ENCODE results near the gene SCAP.

SCAP gene

GRCh38 chr3:47404431-47404876 lies 71.3 kb downstream of the SCAP start:
- H3K9ac ChIP-seq (ENCODE audit: low read depth in 1 of 2, low read length in 2 of 2), result no peak overlapping the region
- H3K4me3 ChIP-seq (ENCODE audit: low read length in 2 of 2), result no peak overlapping the region
- H3K27ac ChIP-seq (ENCODE audit: low read depth in 2 of 2, low read length in 2 of 2), result no peak overlapping the region
- peaks cover 3 to 6% of the 10 kb centered on the region in 2 donors for H3K4me1 ChIP-seq (ENCODE audit: control insufficient read depth in 2 of 2, insufficient read depth in 2 of 2, low read length in 2 of 2)
- H3K9me3 ChIP-seq (ENCODE audit: control insufficient read depth in 2 of 2, low read length in 2 of 2), result no peaks in the 10 kb centered on the region
- peaks cover 30 to 35% of the 10 kb centered on the region in 2 donors for H3K36me3 ChIP-seq (ENCODE audit: control insufficient read depth in 2 of 2, insufficient read depth in 2 of 2, low read length in 2 of 2)
- no peaks in the 10 kb centered on the region for H3K27me3 ChIP-seq (ENCODE audit: control insufficient read depth in 2 of 2, insufficient read depth in 2 of 2, low read length in 2 of 2)

GRCh38 chr3:47399531-47400270 lies 76.0 kb downstream of the SCAP start:
- no peaks in the 10 kb centered on the region for H3K9me3 ChIP-seq (ENCODE audit: control insufficient read depth in 2 of 2, low read length in 2 of 2)
- peaks cover 16 to 32% of the 10 kb centered on the region in 2 donors for H3K36me3 ChIP-seq (ENCODE audit: control insufficient read depth in 2 of 2, insufficient read depth in 2 of 2, low read length in 2 of 2)
- H3K4me3 ChIP-seq (ENCODE audit: low read length in 2 of 2), result no peak overlapping the region
- H3K27ac ChIP-seq (ENCODE audit: low read depth in 2 of 2, low read length in 2 of 2), result no peak overlapping the region
- H3K4me1 ChIP-seq (ENCODE audit: control insufficient read depth in 2 of 2, insufficient read depth in 2 of 2, low read length in 2 of 2), result peaks cover 0 to 2% of the 10 kb centered on the region in 2 donors
- H3K27me3 ChIP-seq (ENCODE audit: control insufficient read depth in 2 of 2, insufficient read depth in 2 of 2, low read length in 2 of 2), result no peaks in the 10 kb centered on the region
- no peak overlapping the region for H3K9ac ChIP-seq (ENCODE audit: low read depth in 1 of 2, low read length in 2 of 2)

GRCh38 chr3:47399016-47399415 lies 76.7 kb downstream of the SCAP start:
- H3K27me3 ChIP-seq (ENCODE audit: control insufficient read depth in 2 of 2, insufficient read depth in 2 of 2, low read length in 2 of 2), result no peaks in the 10 kb centered on the region
- no peaks in the 10 kb centered on the region for H3K4me1 ChIP-seq (ENCODE audit: control insufficient read depth in 2 of 2, insufficient read depth in 2 of 2, low read length in 2 of 2)
- H3K4me3 ChIP-seq (ENCODE audit: low read length in 2 of 2), result no peak overlapping the region
- H3K27ac ChIP-seq (ENCODE audit: low read depth in 2 of 2, low read length in 2 of 2), result no peak overlapping the region
- no peak overlapping the region for H3K9ac ChIP-seq (ENCODE audit: low read depth in 1 of 2, low read length in 2 of 2)
- no peaks in the 10 kb centered on the region for H3K9me3 ChIP-seq (ENCODE audit: control insufficient read depth in 2 of 2, low read length in 2 of 2)
- H3K36me3 ChIP-seq (ENCODE audit: control insufficient read depth in 2 of 2, insufficient read depth in 2 of 2, low read length in 2 of 2), result peaks cover 14 to 30% of the 10 kb centered on the region in 2 donors

GRCh38 chr3:47398228-47398627 lies 77.5 kb downstream of the SCAP start:
- no peak overlapping the region for H3K4me3 ChIP-seq (ENCODE audit: low read length in 2 of 2)
- H3K9me3 ChIP-seq (ENCODE audit: control insufficient read depth in 2 of 2, low read length in 2 of 2), result no peaks in the 10 kb centered on the region
- H3K27ac ChIP-seq (ENCODE audit: low read depth in 2 of 2, low read length in 2 of 2), result no peak overlapping the region
- no peaks in the 10 kb centered on the region for H3K4me1 ChIP-seq (ENCODE audit: control insufficient read depth in 2 of 2, insufficient read depth in 2 of 2, low read length in 2 of 2)
- no peaks in the 10 kb centered on the region for H3K27me3 ChIP-seq (ENCODE audit: control insufficient read depth in 2 of 2, insufficient read depth in 2 of 2, low read length in 2 of 2)
- peaks cover 14 to 26% of the 10 kb centered on the region in 2 donors for H3K36me3 ChIP-seq (ENCODE audit: control insufficient read depth in 2 of 2, insufficient read depth in 2 of 2, low read length in 2 of 2)
- no peak overlapping the region for H3K9ac ChIP-seq (ENCODE audit: low read depth in 1 of 2, low read length in 2 of 2)

- no peaks in the 10 kb centered on the region for H3K9me3 ChIP-seq (ENCODE audit: control insufficient read depth in 2 of 2, low read length in 2 of 2)
- H3K36me3 ChIP-seq (ENCODE audit: control insufficient read depth in 2 of 2, insufficient read depth in 2 of 2, low read length in 2 of 2), result peaks cover 14 to 26% of the 10 kb centered on the region in 2 donors
- H3K27ac ChIP-seq (ENCODE audit: low read depth in 2 of 2, low read length in 2 of 2), result no peak overlapping the region
- H3K4me3 ChIP-seq (ENCODE audit: low read length in 2 of 2), result no peak overlapping the region
- H3K27me3 ChIP-seq (ENCODE audit: control insufficient read depth in 2 of 2, insufficient read depth in 2 of 2, low read length in 2 of 2), result no peaks in the 10 kb centered on the region
- H3K4me1 ChIP-seq (ENCODE audit: control insufficient read depth in 2 of 2, insufficient read depth in 2 of 2, low read length in 2 of 2), result no peaks in the 10 kb centered on the region
- no peak overlapping the region for H3K9ac ChIP-seq (ENCODE audit: low read depth in 1 of 2, low read length in 2 of 2)
Observed at GRCh38 chr3:47394881-47395280, 80.9 kb downstream of the SCAP start.

GRCh38 chr3:47394140-47394870 lies 81.4 kb downstream of the SCAP start:
- Histone ChIP-seq H3K27ac (ENCODE audit: low read depth in 2 of 2, low read length in 2 of 2) (no peak overlapping the region), H3K9me3 (ENCODE audit: control insufficient read depth in 2 of 2, low read length in 2 of 2) (no peaks in the 10 kb centered on the region), H3K36me3 (ENCODE audit: control insufficient read depth in 2 of 2, insufficient read depth in 2 of 2, low read length in 2 of 2) (peaks cover 14 to 23% of the 10 kb centered on the region in 2 donors), H3K4me3 (ENCODE audit: low read length in 2 of 2) (no peak overlapping the region), H3K4me1 (ENCODE audit: control insufficient read depth in 2 of 2, insufficient read depth in 2 of 2, low read length in 2 of 2) (no peaks in the 10 kb centered on the region), H3K9ac (ENCODE audit: low read depth in 1 of 2, low read length in 2 of 2) (no peak overlapping the region), H3K27me3 (ENCODE audit: control insufficient read depth in 2 of 2, insufficient read depth in 2 of 2, low read length in 2 of 2) (no peaks in the 10 kb centered on the region)

- peaks cover 11 to 27% of the 10 kb centered on the region in 2 donors for H3K36me3 ChIP-seq (ENCODE audit: control insufficient read depth in 2 of 2, insufficient read depth in 2 of 2, low read length in 2 of 2)
- no peaks in the 10 kb centered on the region for H3K4me1 ChIP-seq (ENCODE audit: control insufficient read depth in 2 of 2, insufficient read depth in 2 of 2, low read length in 2 of 2)
- no peak overlapping the region for H3K4me3 ChIP-seq (ENCODE audit: low read length in 2 of 2)
- no peaks in the 10 kb centered on the region for H3K9me3 ChIP-seq (ENCODE audit: control insufficient read depth in 2 of 2, low read length in 2 of 2)
- H3K9ac ChIP-seq (ENCODE audit: low read depth in 1 of 2, low read length in 2 of 2), result no peak overlapping the region
- H3K27me3 ChIP-seq (ENCODE audit: control insufficient read depth in 2 of 2, insufficient read depth in 2 of 2, low read length in 2 of 2), result no peaks in the 10 kb centered on the region
- no peak overlapping the region for H3K27ac ChIP-seq (ENCODE audit: low read depth in 2 of 2, low read length in 2 of 2)
Observed at GRCh38 chr3:47392933-47393332, 82.8 kb downstream of the SCAP start.

GRCh38 chr3:47385796-47386195 lies 89.9 kb downstream of the SCAP start:
- H3K27me3 ChIP-seq (ENCODE audit: control insufficient read depth in 2 of 2, insufficient read depth in 2 of 2, low read length in 2 of 2), result no peaks in the 10 kb centered on the region
- H3K4me3 ChIP-seq (ENCODE audit: low read length in 2 of 2), result no peak overlapping the region
- no peaks in the 10 kb centered on the region for H3K9me3 ChIP-seq (ENCODE audit: control insufficient read depth in 2 of 2, low read length in 2 of 2)
- no peak overlapping the region for H3K9ac ChIP-seq (ENCODE audit: low read depth in 1 of 2, low read length in 2 of 2)
- H3K36me3 ChIP-seq (ENCODE audit: control insufficient read depth in 2 of 2, insufficient read depth in 2 of 2, low read length in 2 of 2), result peaks cover 0 to 25% of the 10 kb centered on the region in 2 donors
- H3K27ac ChIP-seq (ENCODE audit: low read depth in 2 of 2, low read length in 2 of 2), result no peak overlapping the region
- peaks cover 7 to 8% of the 10 kb centered on the region in 2 donors for H3K4me1 ChIP-seq (ENCODE audit: control insufficient read depth in 2 of 2, insufficient read depth in 2 of 2, low read length in 2 of 2)

- H3K27me3 ChIP-seq (ENCODE audit: control insufficient read depth in 2 of 2, insufficient read depth in 2 of 2, low read length in 2 of 2), result no peaks in the 10 kb centered on the region
- H3K9me3 ChIP-seq (ENCODE audit: control insufficient read depth in 2 of 2, low read length in 2 of 2), result no peaks in the 10 kb centered on the region
- no peak overlapping the region for H3K4me3 ChIP-seq (ENCODE audit: low read length in 2 of 2)
- peaks cover 7 to 13% of the 10 kb centered on the region in 2 donors for H3K4me1 ChIP-seq (ENCODE audit: control insufficient read depth in 2 of 2, insufficient read depth in 2 of 2, low read length in 2 of 2)
- H3K27ac ChIP-seq (ENCODE audit: low read depth in 2 of 2, low read length in 2 of 2), result no peak overlapping the region
- H3K36me3 ChIP-seq (ENCODE audit: control insufficient read depth in 2 of 2, insufficient read depth in 2 of 2, low read length in 2 of 2), result peaks cover 0 to 25% of the 10 kb centered on the region in 2 donors
- H3K9ac ChIP-seq (ENCODE audit: low read depth in 1 of 2, low read length in 2 of 2), result no peak overlapping the region
Observed at GRCh38 chr3:47385007-47385406, 90.7 kb downstream of the SCAP start.

GRCh38 chr3:47384425-47384824 lies 91.3 kb downstream of the SCAP start:
- Histone ChIP-seq H3K9ac (ENCODE audit: low read depth in 1 of 2, low read length in 2 of 2) (no peak overlapping the region), H3K27me3 (ENCODE audit: control insufficient read depth in 2 of 2, insufficient read depth in 2 of 2, low read length in 2 of 2) (no peaks in the 10 kb centered on the region), H3K4me1 (ENCODE audit: control insufficient read depth in 2 of 2, insufficient read depth in 2 of 2, low read length in 2 of 2) (peaks cover 11 to 18% of the 10 kb centered on the region in 2 donors), H3K36me3 (ENCODE audit: control insufficient read depth in 2 of 2, insufficient read depth in 2 of 2, low read length in 2 of 2) (peaks cover 0 to 25% of the 10 kb centered on the region in 2 donors), H3K27ac (ENCODE audit: low read depth in 2 of 2, low read length in 2 of 2) (no peak overlapping the region), H3K4me3 (ENCODE audit: low read length in 2 of 2) (no peak overlapping the region), H3K9me3 (ENCODE audit: control insufficient read depth in 2 of 2, low read length in 2 of 2) (no peaks in the 10 kb centered on the region)

Data from mucosa of rectum (tissue), 2 donors.